Suppressor macrophage treated with lipopolysaccharide for 4 hours (primary cell): ENCODE data around the gene ZAR1L.

ENCODE experiments used
- DNase-seq: peaks from one replicate; pipeline ENCODE4 v3.0.0-alpha.2; 2020

ZAR1L gene

DNA sequence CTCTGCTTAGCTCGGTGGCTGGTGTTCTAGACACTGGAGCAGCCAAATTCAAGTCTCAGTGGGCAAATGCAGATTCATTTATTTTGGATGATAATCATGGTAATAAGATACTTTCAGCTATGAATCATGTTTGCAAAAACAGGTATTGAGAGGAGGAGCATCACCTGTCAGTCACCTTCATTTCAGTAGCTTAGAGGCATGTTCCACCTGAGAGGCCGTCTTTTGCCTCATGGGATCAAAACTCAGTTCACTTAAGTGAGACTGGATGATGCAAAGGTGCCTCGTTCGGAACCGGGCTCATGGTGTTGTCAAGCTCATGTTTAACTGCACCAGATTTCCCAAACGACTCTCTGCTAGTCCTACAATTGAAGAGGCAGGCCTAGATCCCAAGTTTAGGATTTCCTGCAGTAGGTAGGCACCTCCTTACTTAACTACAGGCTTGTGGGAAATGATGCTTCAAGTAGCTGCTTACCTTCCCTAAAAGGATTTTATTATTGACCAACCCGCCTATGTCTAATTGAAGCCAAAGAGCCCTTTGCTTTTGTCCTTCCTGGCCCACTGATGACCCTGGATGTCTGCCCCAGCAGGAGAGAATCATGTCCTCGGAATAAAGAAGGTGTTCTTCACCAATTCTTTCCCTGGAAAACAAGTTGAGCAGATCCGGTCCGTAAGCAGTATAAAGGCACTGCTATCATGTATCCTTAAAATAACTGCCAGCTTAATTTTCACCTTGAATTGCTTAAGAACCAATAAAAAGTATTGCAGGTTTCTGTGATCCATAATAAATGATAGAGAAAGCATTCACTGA is 60.0 kb downstream of the ZAR1L start:
- DNase-seq: no peak

- no peak for DNase-seq
Observed at GRCh38 chr13:32254416-32254815, 60.7 kb downstream of the ZAR1L start.

- DNase-seq: no peak
Observed at GRCh38 chr13:32253911-32254399, 61.2 kb downstream of the ZAR1L start.
